Activated T-cell treated with anti-CD3 and anti-CD28 coated beads, Interleukin-2, amount 50 U/mL, for 72 hours (primary cell): ENCODE results near the gene MOCOS. TPM values are rescaled to one million over a fixed set of nuclear protein-coding genes. Genes with fewer than 3 reads are reported as not detected.
"Not testable (repeated sequence)": the region's sequence is repeated elsewhere in the genome, so short reads cannot be mapped to it uniquely, and the experiment has no call there.

Experiments used
- ATAC-seq, 2 donors: fragments of 150-1000 bp; cut with Tn5 transposase; replicated peaks in 1 of 2; 2 replicates each; pipeline ENCODE4 v1.10.0; 2021; ENCODE audit warnings: moderate library complexity in 2 of 2, mild to moderate bottlenecking in 1 of 2
- DNase-seq, 2 donors: peaks; one replicate each; pipeline ENCODE4 v3.0.0; 2021 to 2022; ENCODE audit warnings: mixed read lengths in 1 of 2
- H3K27ac Mint-ChIP-seq: one replicate; pipeline ENCODE4 v1.8.0; 2022; ENCODE audit warnings: mild to moderate bottlenecking, moderate library complexity, mixed read lengths
- H3K27me3 Mint-ChIP-seq: one replicate; pipeline ENCODE4 v1.8.0; 2022; ENCODE audit warnings: low read depth, mixed read lengths
- H3K36me3 Mint-ChIP-seq, 2 donors: one replicate each; pipeline ENCODE4 v1.8.0; 2022; ENCODE audit warnings: mixed read lengths in 2 of 2, mild to moderate bottlenecking in 1 of 2; ENCODE audit not compliant: insufficient read depth in 2 of 2
- H3K4me1 Mint-ChIP-seq: one replicate; pipeline ENCODE4 v1.8.0; 2022; ENCODE audit warnings: low read depth, mixed read lengths
- H3K4me3 Mint-ChIP-seq, 2 donors: one replicate each; pipeline ENCODE4 v1.8.0; 2022; ENCODE audit warnings: mild to moderate bottlenecking in 2 of 2, mixed read lengths in 2 of 2, moderate library complexity in 2 of 2
- H3K9me3 Mint-ChIP-seq, 2 donors: one replicate each; pipeline ENCODE4 v1.8.0; 2022; ENCODE audit warnings: mixed read lengths in 2 of 2
- total RNA-seq, 2 donors: library from RNA; stranded (reverse); gene quantifications; one replicate each; pipeline ENCODE4 v1.2.3, GENCODE V29; 2022

MOCOS gene
- total RNA-seq, 2 donors from 2014 or later = 0.22 to 1.2 TPM

- Mint-ChIP-seq H3K27me3 (no peaks in the 10 kb centered on the region), H3K4me3 (no peak overlapping the region), H3K27ac (peak overlapping the region; percentile 3), H3K4me1 (peaks cover 11% of the 10 kb centered on the region), H3K9me3 (no peaks in the 10 kb centered on the region), H3K36me3 (peaks cover 8 to 26% of the 10 kb centered on the region in 2 donors)
- ATAC-seq (no peak), DNase-seq (no peak)
These were observed 28.9 kb upstream of the MOCOS start for GRCh38 chr18:36158266-36158867.

- peaks cover 11 to 31% of the 10 kb centered on the region in 2 donors for H3K36me3 Mint-ChIP-seq
- H3K27me3 Mint-ChIP-seq = no peaks in the 10 kb centered on the region
- peak; percentile 66 to 87 for ATAC-seq
- no peaks in the 10 kb centered on the region for H3K9me3 Mint-ChIP-seq
- peak overlapping the region; percentile 90 for H3K27ac Mint-ChIP-seq
- DNase-seq = peak in 1 of 2 donors; percentile 23
- H3K4me1 Mint-ChIP-seq = peaks cover 9% of the 10 kb centered on the region
- H3K4me3 Mint-ChIP-seq = peak overlapping the region in 1 of 2 donors; percentile 34
These were observed 26.3 kb upstream of the MOCOS start for GRCh38 chr18:36160959-36161371.

- ATAC-seq (no peak), DNase-seq (no peak)
- H3K4me1 Mint-ChIP-seq = peaks cover 9% of the 10 kb centered on the region
- peaks cover 13 to 29% of the 10 kb centered on the region in 2 donors for H3K36me3 Mint-ChIP-seq
- no peak overlapping the region for H3K27ac Mint-ChIP-seq
- H3K9me3 Mint-ChIP-seq = no peaks in the 10 kb centered on the region
- H3K27me3 Mint-ChIP-seq = no peaks in the 10 kb centered on the region
- no peak overlapping the region for H3K4me3 Mint-ChIP-seq
These were observed 24.3 kb upstream of the MOCOS start for GRCh38 chr18:36162981-36163380.

- Mint-ChIP-seq H3K4me1 (no peaks in the 10 kb centered on the region), H3K9me3 (no peaks in the 10 kb centered on the region), H3K27me3 (no peaks in the 10 kb centered on the region), H3K27ac (peak overlapping the region; percentile 27), H3K4me3 (no peak overlapping the region), H3K36me3 (peaks cover 10 to 18% of the 10 kb centered on the region in 2 donors)
- ATAC-seq (no peak), DNase-seq (no peak)
These were observed 19.5 kb upstream of the MOCOS start for GRCh38 chr18:36167692-36168218.

GRCh38 chr18:36168296-36168695 lies 19.0 kb upstream of the MOCOS start:
- H3K27ac Mint-ChIP-seq = not testable (repeated sequence)

GRCh38 chr18:36169938-36170337 lies 17.4 kb upstream of the MOCOS start:
- Mint-ChIP-seq H3K36me3 (peaks cover 5 to 7% of the 10 kb centered on the region in 2 donors), H3K4me1 (no peaks in the 10 kb centered on the region), H3K4me3 (no peak overlapping the region), H3K9me3 (no peaks in the 10 kb centered on the region), H3K27me3 (no peaks in the 10 kb centered on the region), H3K27ac (no peak overlapping the region)
- ATAC-seq = no peak
- no peak for DNase-seq

More at GRCh38 chr18:36168296-36168695, 19.0 kb upstream of the MOCOS start:
- not testable (repeated sequence) for H3K27me3 Mint-ChIP-seq, ATAC-seq, H3K4me1 Mint-ChIP-seq, DNase-seq, H3K9me3 Mint-ChIP-seq, H3K4me3 Mint-ChIP-seq
- peaks cover 10 to 18% of the 10 kb centered on the region in 2 donors for H3K36me3 Mint-ChIP-seq

- peaks cover 4 to 18% of the 10 kb centered on the region in 2 donors for H3K36me3 Mint-ChIP-seq
- ATAC-seq = no peak
- no peaks in the 10 kb centered on the region for H3K9me3 Mint-ChIP-seq
- no peak overlapping the region for H3K27ac Mint-ChIP-seq
- no peak for DNase-seq
- H3K27me3 Mint-ChIP-seq = no peaks in the 10 kb centered on the region
- H3K4me3 Mint-ChIP-seq = no peak overlapping the region
- H3K4me1 Mint-ChIP-seq = peaks cover 9% of the 10 kb centered on the region
These were observed 11.8 kb upstream of the MOCOS start for GRCh38 chr18:36175481-36175880.

- H3K9me3 Mint-ChIP-seq = no peaks in the 10 kb centered on the region
- H3K4me1 Mint-ChIP-seq = peaks cover 9% of the 10 kb centered on the region
- ATAC-seq (peak in 1 of 2 donors; percentile 35), DNase-seq (no peak)
- H3K27me3 Mint-ChIP-seq = no peaks in the 10 kb centered on the region
- H3K4me3 Mint-ChIP-seq = no peak overlapping the region
- peaks cover 4 to 18% of the 10 kb centered on the region in 2 donors for H3K36me3 Mint-ChIP-seq
- H3K27ac Mint-ChIP-seq = no peak overlapping the region
These were observed 11.1 kb upstream of the MOCOS start for GRCh38 chr18:36176177-36176584.

GRCh38 chr18:36176711-36177110 lies 10.6 kb upstream of the MOCOS start:
- Mint-ChIP-seq H3K27me3 (no peaks in the 10 kb centered on the region), H3K9me3 (no peaks in the 10 kb centered on the region), H3K4me3 (no peak overlapping the region), H3K4me1 (peaks cover 9% of the 10 kb centered on the region), H3K36me3 (peaks cover 4 to 18% of the 10 kb centered on the region in 2 donors), H3K27ac (peak overlapping the region; percentile 1)
- ATAC-seq (peak in 1 of 2 donors; percentile 38), DNase-seq (no peak)

GRCh38 chr18:36177913-36178312 lies 9.4 kb upstream of the MOCOS start:
- ATAC-seq = no peak
- no peak overlapping the region for H3K27ac Mint-ChIP-seq
- peaks cover 4 to 18% of the 10 kb centered on the region in 2 donors for H3K36me3 Mint-ChIP-seq
- DNase-seq = no peak
- H3K9me3 Mint-ChIP-seq = no peaks in the 10 kb centered on the region
- H3K27me3 Mint-ChIP-seq = no peaks in the 10 kb centered on the region
- peaks cover 9% of the 10 kb centered on the region for H3K4me1 Mint-ChIP-seq
- H3K4me3 Mint-ChIP-seq = no peak overlapping the region

GRCh38 chr18:36179562-36180355 lies 7.5 kb upstream of the MOCOS start:
- ATAC-seq = no peak
- peak overlapping the region; percentile 51 for H3K27ac Mint-ChIP-seq

GRCh38 chr18:36181441-36181840 lies 5.9 kb upstream of the MOCOS start:
- H3K27ac Mint-ChIP-seq = no peak overlapping the region
- ATAC-seq = no peak
- H3K9me3 Mint-ChIP-seq = no peaks in the 10 kb centered on the region
- no peak overlapping the region for H3K4me3 Mint-ChIP-seq
- DNase-seq = no peak
- H3K27me3 Mint-ChIP-seq = peaks cover 12% of the 10 kb centered on the region
- H3K36me3 Mint-ChIP-seq = peaks cover 4 to 8% of the 10 kb centered on the region in 2 donors
- H3K4me1 Mint-ChIP-seq = peaks cover 9% of the 10 kb centered on the region

More at GRCh38 chr18:36179562-36180355, 7.5 kb upstream of the MOCOS start:
- no peak for DNase-seq
- Mint-ChIP-seq H3K9me3 (no peaks in the 10 kb centered on the region), H3K27me3 (peaks cover under 1% of the 10 kb centered on the region), H3K36me3 (peaks cover 4 to 18% of the 10 kb centered on the region in 2 donors), H3K4me1 (peaks cover 9% of the 10 kb centered on the region), H3K4me3 (no peak overlapping the region)

GRCh38 chr18:36181898-36182506 lies 5.3 kb upstream of the MOCOS start:
- no peaks in the 10 kb centered on the region for H3K9me3 Mint-ChIP-seq
- peaks cover 2 to 4% of the 10 kb centered on the region in 2 donors for H3K36me3 Mint-ChIP-seq
- H3K4me3 Mint-ChIP-seq = no peak overlapping the region
- ATAC-seq = no peak
- peaks cover 12% of the 10 kb centered on the region for H3K27me3 Mint-ChIP-seq
- H3K4me1 Mint-ChIP-seq = peaks cover 9% of the 10 kb centered on the region
- no peak overlapping the region for H3K27ac Mint-ChIP-seq
- no peak for DNase-seq
